OCI-LY7 (cell line): ENCODE data around the gene EP300.

Source experiments
- EZH2phosphoT487 ChIP-seq: fragments of 200-600 bp; sonication (generic); IDR thresholded peaks from 2 replicates; pipeline ENCODE4 v1.6.1; 2018; ENCODE audit warnings: low read depth, borderline replicate concordance, mild to moderate bottlenecking, mixed run types, antibody characterized with exemption, low read length, moderate library complexity, mixed read lengths
- TF ChIP-seq, protein P1 (sequence below): fragments of 200-600 bp; sonication (generic); conservative IDR thresholded peaks from 2 replicates; pipeline ENCODE4 v1.5.1; 2014; ENCODE audit warnings: mild to moderate bottlenecking, antibody characterized with exemption, low read length, moderate library complexity, mixed read lengths

DNA sequence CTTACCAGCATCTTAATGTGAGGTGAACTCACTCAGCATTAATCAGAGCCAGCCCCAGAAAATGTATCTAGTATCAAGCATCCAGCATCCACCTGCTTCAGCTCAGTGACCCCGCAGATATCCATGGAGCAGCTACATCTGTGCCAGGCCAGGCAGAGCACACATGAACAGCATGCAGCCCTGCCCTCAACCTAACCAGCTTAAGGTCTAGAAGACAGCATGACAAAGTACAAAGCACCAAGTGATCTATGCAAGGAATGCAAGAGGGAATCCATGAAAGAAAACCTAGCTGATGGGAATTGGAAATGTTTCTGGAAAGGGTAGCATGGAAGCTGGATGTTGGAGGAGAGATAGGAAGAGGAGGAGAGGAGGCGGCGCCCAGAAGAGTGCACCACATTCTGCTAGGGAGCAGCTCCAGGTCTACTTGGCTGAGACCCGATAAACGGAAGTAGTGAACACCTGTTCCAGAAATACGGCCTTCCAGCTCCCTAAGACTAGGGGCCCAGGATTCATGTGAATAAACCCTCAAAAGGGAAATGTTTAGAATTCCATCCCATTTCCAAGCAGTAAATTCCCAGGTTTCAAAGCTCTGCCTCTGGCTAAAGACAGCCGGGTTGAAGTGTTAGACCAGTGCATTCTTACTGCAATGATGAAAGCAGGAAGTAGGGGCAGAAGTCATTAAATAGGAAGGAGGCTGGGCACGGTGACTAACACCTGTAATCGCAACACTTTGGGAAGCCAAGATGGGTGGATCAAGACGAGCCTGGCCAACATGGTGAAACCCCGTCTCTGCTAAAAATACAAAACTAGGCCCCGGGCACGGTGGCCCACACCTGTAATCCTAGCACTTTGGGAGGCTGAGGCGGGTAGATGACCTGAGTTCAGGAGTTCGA is 89.2 kb downstream of the EP300 start:
- TF ChIP-seq, protein P1, sequence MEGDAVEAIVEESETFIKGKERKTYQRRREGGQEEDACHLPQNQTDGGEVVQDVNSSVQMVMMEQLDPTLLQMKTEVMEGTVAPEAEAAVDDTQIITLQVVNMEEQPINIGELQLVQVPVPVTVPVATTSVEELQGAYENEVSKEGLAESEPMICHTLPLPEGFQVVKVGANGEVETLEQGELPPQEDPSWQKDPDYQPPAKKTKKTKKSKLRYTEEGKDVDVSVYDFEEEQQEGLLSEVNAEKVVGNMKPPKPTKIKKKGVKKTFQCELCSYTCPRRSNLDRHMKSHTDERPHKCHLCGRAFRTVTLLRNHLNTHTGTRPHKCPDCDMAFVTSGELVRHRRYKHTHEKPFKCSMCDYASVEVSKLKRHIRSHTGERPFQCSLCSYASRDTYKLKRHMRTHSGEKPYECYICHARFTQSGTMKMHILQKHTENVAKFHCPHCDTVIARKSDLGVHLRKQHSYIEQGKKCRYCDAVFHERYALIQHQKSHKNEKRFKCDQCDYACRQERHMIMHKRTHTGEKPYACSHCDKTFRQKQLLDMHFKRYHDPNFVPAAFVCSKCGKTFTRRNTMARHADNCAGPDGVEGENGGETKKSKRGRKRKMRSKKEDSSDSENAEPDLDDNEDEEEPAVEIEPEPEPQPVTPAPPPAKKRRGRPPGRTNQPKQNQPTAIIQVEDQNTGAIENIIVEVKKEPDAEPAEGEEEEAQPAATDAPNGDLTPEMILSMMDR = no peak
- TF ChIP-seq EZH2phosphoT487 = no peak
